Kidney epithelial cell (primary cell): ENCODE results near the gene RCAN2. TPM values are rescaled to one million over a fixed set of nuclear protein-coding genes. Genes with fewer than 3 reads are reported as not detected.

Source experiments
- DNase-seq: peaks from one replicate; pipeline ENCODE4 v3.0.0-alpha.2; 2010; ENCODE audit warnings: low read depth
- H3K27me3 ChIP-seq: 2 replicates; pipeline ENCODE4 v1.6.0; 2011; ENCODE audit warnings: low read length; ENCODE audit not compliant: control insufficient read depth, insufficient read depth
- H3K36me3 ChIP-seq: 2 replicates; pipeline ENCODE4 v1.5.1; 2011; ENCODE audit warnings: low read length; ENCODE audit not compliant: control insufficient read depth, insufficient read depth
- H3K4me3 ChIP-seq: 2 replicates; pipeline ENCODE4 v1.5.1; 2011; ENCODE audit warnings: low read depth, mild to moderate bottlenecking, control low read depth, low read length
- CTCF ChIP-seq: IDR thresholded peaks from 2 replicates; pipeline ENCODE4 v1.5.1; 2011; ENCODE audit warnings: mild to moderate bottlenecking, moderate library complexity, low read length, control low read depth, inconsistent platforms; ENCODE audit not compliant: insufficient read depth, poor library complexity, severe bottlenecking
- total RNA-seq: library from RNA; depleted of rRNA; stranded (reverse); fragments of >200 nt; gene quantifications from 2 replicates; pipeline ENCODE4 v1.2.3, GENCODE V29; 2015

RCAN2 gene
- total RNA-seq, 1 donor from 2014 or later, result 6.2 TPM

- Histone ChIP-seq H3K36me3 (no peaks in the 10 kb centered on the region), H3K27me3 (no peaks in the 10 kb centered on the region), H3K4me3 (no peak overlapping the region)
- no peak for DNase-seq
- TF ChIP-seq CTCF, result no peak
These were observed 186.0 kb downstream of the RCAN2 start for GRCh38 chr6:46305236-46305635.

- no peak for TF ChIP-seq CTCF
- no peaks in the 10 kb centered on the region for H3K27me3 ChIP-seq
These were observed 188.4 kb downstream of the RCAN2 start for GRCh38 chr6:46302816-46303215.

GRCh38 chr6:46302176-46302575 lies 189.1 kb downstream of the RCAN2 start:
- H3K4me3 ChIP-seq, result no peak overlapping the region
- no peak for DNase-seq
- H3K36me3 ChIP-seq, result no peaks in the 10 kb centered on the region
- no peak for TF ChIP-seq CTCF
- H3K27me3 ChIP-seq, result no peaks in the 10 kb centered on the region

More at GRCh38 chr6:46302816-46303215, 188.4 kb downstream of the RCAN2 start:
- H3K4me3 ChIP-seq, result no peak overlapping the region
- no peaks in the 10 kb centered on the region for H3K36me3 ChIP-seq
- no peak for DNase-seq

GRCh38 chr6:46299253-46299652 lies 192.0 kb downstream of the RCAN2 start:
- H3K4me3 ChIP-seq, result no peak overlapping the region
- no peak for DNase-seq
- H3K36me3 ChIP-seq, result no peaks in the 10 kb centered on the region
- no peaks in the 10 kb centered on the region for H3K27me3 ChIP-seq
- TF ChIP-seq CTCF, result no peak

- H3K27me3 ChIP-seq, result no peaks in the 10 kb centered on the region
- H3K4me3 ChIP-seq, result no peak overlapping the region
- no peaks in the 10 kb centered on the region for H3K36me3 ChIP-seq
- no peak for DNase-seq
- TF ChIP-seq CTCF, result no peak
These were observed 194.7 kb downstream of the RCAN2 start for GRCh38 chr6:46296586-46296985.

- Histone ChIP-seq H3K36me3 (no peaks in the 10 kb centered on the region), H3K27me3 (no peaks in the 10 kb centered on the region), H3K4me3 (no peak overlapping the region)
- DNase-seq, result no peak
- TF ChIP-seq CTCF, result no peak
These were observed 197.5 kb downstream of the RCAN2 start for GRCh38 chr6:46293641-46294316.
